ENCODE measurements around the gene ITPR2. TPM values are rescaled to one million over a fixed set of nuclear protein-coding genes. Genes with fewer than 3 reads are reported as not detected.

The ITPR2 gene
- polyA plus RNA-seq, 1 of the 3 experiments (the other 2 are of a cell fraction): 2.3 TPM

DNA sequence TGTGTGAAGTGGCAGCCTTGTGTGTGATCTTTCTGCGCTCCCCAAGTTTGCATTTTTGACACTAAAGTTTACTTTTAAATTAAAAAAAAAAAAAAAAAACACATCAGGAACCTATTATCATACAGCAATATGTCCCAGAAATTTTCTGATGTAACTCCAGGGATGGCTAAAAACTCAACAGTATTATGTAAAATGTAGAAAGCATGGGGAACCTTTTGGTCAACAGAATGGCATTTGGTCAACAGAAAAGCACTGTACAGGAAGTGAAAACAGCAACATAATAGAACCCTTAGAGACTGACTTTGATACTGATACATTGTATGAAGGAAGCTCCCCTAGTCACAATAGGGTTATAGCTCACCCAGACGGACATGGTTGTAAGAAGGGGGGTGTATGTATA is 224.3 kb downstream of the ITPR2 start (continued):
- TF ChIP-seq, protein P1, sequence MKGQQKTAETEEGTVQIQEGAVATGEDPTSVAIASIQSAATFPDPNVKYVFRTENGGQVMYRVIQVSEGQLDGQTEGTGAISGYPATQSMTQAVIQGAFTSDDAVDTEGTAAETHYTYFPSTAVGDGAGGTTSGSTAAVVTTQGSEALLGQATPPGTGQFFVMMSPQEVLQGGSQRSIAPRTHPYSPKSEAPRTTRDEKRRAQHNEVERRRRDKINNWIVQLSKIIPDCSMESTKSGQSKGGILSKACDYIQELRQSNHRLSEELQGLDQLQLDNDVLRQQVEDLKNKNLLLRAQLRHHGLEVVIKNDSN (IDR thresholded peaks at IDR 0.05; ENCODE audit: borderline replicate concordance, low read depth): no peak
- no peak for TF ChIP-seq JUND (IDR thresholded peaks at IDR 0.05)
- TF ChIP-seq SIN3A (IDR thresholded peaks at IDR 0.05; ENCODE audit: borderline replicate concordance, low read depth, low read length): no peak
- TF ChIP-seq TEAD4 (IDR thresholded peaks at IDR 0.05; ENCODE audit: borderline replicate concordance, insufficient read depth): no peak
- TF ChIP-seq MEF2A (IDR thresholded peaks at IDR 0.05; ENCODE audit: borderline replicate concordance, low read depth): no peak

DNA sequence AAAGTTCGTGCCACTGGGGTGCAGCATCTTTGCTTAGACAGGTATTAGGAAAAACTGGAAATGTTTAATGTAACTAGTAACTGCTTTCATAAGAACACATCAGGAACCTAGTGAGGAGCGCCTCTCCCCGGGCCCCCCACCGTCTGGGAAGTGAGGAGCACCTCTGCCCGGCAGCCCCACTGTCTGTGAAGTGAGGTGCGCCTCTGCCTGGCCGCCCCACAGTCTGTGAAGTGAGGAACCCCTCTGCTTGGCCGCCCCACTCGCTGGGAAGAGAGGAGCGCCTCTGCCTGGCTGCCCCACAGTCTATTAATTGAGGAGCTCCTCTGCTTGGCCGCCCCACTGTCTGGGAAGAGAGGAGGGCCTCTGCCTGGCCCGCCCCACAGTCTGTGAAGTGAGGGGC is 224.7 kb downstream of the ITPR2 start:
- POLR2A ChIA-PET: no interaction called here
- Histone ChIP-seq H3K9ac (no peak overlapping the region), H4K20me1 (ENCODE audit: insufficient read depth) (no peaks in the 10 kb centered on the region), H3K36me3 (replicated peaks in 1 of 2; ENCODE audit: control insufficient read depth in 1 of 2, insufficient read depth in 2 of 2, low read length in 1 of 2) (no peaks in the 10 kb centered on the region), H3F3A (replicated peaks; ENCODE audit: insufficient read depth) (no peaks in the 10 kb centered on the region), H3K4me3 (ENCODE audit: low read depth in 2 of 2, low read length in 1 of 2) (no peak overlapping the region), H3K4me1 (ENCODE audit: control insufficient read depth in 1 of 2, insufficient read depth in 2 of 2, low read depth in 1 of 2, low read length in 1 of 2) (peaks cover 0 to 5% of the 10 kb centered on the region in 2 experiments; a peak in 1 of 4 replicates), H3K79me2 (ENCODE audit: insufficient read depth) (no peaks in the 10 kb centered on the region), H3K27ac (ENCODE audit: low read depth in 2 of 2, low read length in 1 of 2) (no peak overlapping the region), H3K27me3 (ENCODE audit: insufficient read depth) (no peaks in the 10 kb centered on the region), H3K9me3 (no peaks in the 10 kb centered on the region), H2AFZ (ENCODE audit: low read depth) (no peak overlapping the region), H3K4me2 (no peak overlapping the region), H3K9me2 (no peaks in the 10 kb centered on the region)
- TF ChIP-seq RAD21 (IDR thresholded peaks at IDR 0.05; ENCODE audit: low read length): no peak
- TF ChIP-seq EZH2phosphoT487 (IDR thresholded peaks at IDR 0.05; ENCODE audit: borderline replicate concordance, low read depth): no peak
- no peak for TF ChIP-seq NFIC (IDR thresholded peaks at IDR 0.05; ENCODE audit: borderline replicate concordance)
- no peak for TF ChIP-seq RXRA (IDR thresholded peaks at IDR 0.05; ENCODE audit: borderline replicate concordance, low read depth)
- TF ChIP-seq POLR2AphosphoS5 (IDR thresholded peaks at IDR 0.05; ENCODE audit: low read depth, low read length): no peak
- TF ChIP-seq MEF2A (IDR thresholded peaks at IDR 0.05; ENCODE audit: borderline replicate concordance, low read depth): no peak
- no peak for TF ChIP-seq SMC3 (IDR thresholded peaks at IDR 0.05; ENCODE audit: low read depth, low read length)
- TF ChIP-seq TAF1 (IDR thresholded peaks at IDR 0.05; ENCODE audit: borderline replicate concordance, low read depth, low read length): no peak
- no peak for TF ChIP-seq TEAD4 (IDR thresholded peaks at IDR 0.05; ENCODE audit: borderline replicate concordance, insufficient read depth)
- no peak for TF ChIP-seq YY1 (IDR thresholded peaks at IDR 0.05; ENCODE audit: low read depth)
- TF ChIP-seq RFX5 (IDR thresholded peaks at IDR 0.05; ENCODE audit: low read length): no peak
- TF ChIP-seq, protein P1 (IDR thresholded peaks at IDR 0.05; ENCODE audit: borderline replicate concordance, low read depth): no peak
- TF ChIP-seq RCOR1 (IDR thresholded peaks at IDR 0.05; ENCODE audit: low read length): no peak
- no peak for TF ChIP-seq MXI1 (IDR thresholded peaks at IDR 0.05; ENCODE audit: low read depth, low read length)
- TF ChIP-seq ELF1 (IDR thresholded peaks at IDR 0.05): no peak
- TF ChIP-seq TCF12 (IDR thresholded peaks at IDR 0.05): no peak
- no peak for TF ChIP-seq CHD2 (IDR thresholded peaks at IDR 0.05; ENCODE audit: low read length, partially characterized antibody)
- no peak for TF ChIP-seq FOXM1 (IDR thresholded peaks at IDR 0.05; ENCODE audit: low read depth)
- WGBS (ENCODE audit: low lambda C conversion rate): 98% methylated on average over 3 of the region's 12 CpGs
- DNase-seq: no peak
- CTCF ChIA-PET: no interaction called here
